ENCODE data around the gene POLD1. TPM values are rescaled to one million over a fixed set of nuclear protein-coding genes. Genes with fewer than 3 reads are reported as not detected.
A peak's percentile ranks its signal among the peaks of the same experiment; 100 is the strongest.
"Not testable (repeated sequence)": the region's sequence is repeated elsewhere in the genome, so short reads cannot be mapped to it uniquely, and the experiment has no call there.

Gene POLD1
- total RNA-seq, 2 donors from 2014 or later, result 23.5 to 26.6 TPM

DNA sequence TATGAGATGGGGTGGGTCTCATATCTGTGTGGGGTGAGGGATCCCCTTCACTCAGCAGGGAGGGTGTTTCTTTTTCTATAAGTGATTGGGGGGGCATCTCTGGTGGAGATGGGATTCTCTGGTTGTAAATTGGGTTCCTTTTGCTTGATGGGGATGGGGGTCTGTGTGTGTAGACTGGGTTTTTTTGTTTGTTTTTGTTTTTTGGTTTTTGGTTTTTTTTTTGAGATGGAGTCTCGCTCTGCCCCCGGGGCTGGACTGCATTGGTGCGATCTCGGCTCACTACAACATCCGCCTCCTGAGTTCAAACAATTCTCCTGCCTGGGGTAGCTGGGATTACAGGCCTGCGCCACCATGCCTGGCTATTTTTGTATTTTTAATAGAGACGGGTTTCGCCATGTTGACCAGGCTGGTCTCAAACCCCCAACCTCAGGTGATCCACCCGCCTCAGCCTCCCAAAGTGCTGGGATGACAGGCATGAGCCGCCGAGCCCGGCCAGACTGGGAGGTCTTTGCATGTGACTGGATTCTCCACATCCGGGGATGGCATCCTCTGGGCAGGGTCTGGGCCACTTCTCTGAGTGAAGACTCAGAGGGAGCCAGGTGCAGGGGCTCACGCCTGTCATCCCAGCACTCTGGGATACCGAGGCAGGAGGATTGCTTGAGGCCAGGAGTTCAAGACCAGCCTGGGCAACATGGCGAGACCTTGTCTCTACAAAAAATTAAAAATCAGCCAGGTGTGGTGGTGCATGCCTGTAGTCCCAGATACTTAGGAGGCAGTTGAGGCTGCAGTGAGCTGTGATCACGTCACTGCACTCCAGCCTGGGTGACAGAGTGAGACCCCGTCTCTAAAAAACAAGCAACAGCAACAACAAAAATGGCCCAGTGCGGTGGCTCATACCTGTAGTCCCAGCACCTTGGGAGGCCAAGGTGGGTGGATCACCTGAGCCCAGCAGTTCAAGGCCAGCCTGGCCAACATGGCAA is 49.3 kb downstream of the POLD1 start:
- H3K27ac Mint-ChIP-seq, result peak overlapping the region; percentile 39
- DNase-seq, result no peak
- peak overlapping the region; percentile 73 for H3K4me3 Mint-ChIP-seq
- H3K27me3 Mint-ChIP-seq, result peaks cover 39% of the 10 kb centered on the region
- H3K9me3 ChIP-seq (ENCODE audit: control insufficient read depth, low read length, poor library complexity, severe bottlenecking), result no peaks in the 10 kb centered on the region
- H3K36me3 Mint-ChIP-seq (ENCODE audit: low read depth), result peaks cover 4% of the 10 kb centered on the region
- H3K4me1 Mint-ChIP-seq, result peaks cover 9% of the 10 kb centered on the region
- no peak for ATAC-seq

DNA sequence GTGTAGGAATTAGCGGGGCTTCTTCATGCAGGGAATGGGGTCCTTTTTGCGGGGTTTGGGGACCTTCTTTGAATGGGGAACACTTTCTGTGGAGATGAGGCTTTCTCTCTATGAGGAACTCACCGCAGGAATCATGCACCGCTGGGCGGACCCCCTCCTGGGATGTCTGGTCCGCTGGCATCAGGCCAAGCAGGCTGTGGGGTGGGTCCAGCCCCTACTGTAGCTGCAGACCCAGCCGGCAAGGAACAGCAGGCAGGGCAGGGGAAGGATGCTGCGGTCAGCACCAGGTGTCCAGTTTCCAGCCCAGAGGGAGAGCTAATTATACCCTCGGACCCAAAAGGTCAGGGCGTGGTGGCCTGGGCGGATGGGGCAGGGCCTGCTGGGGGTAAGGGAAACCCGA is 50.4 kb downstream of the POLD1 start:
- H3K27ac Mint-ChIP-seq, result no peak overlapping the region
- DNase-seq, result no peak
- peaks cover 6% of the 10 kb centered on the region for H3K36me3 Mint-ChIP-seq (ENCODE audit: low read depth)
- no peaks in the 10 kb centered on the region for H3K9me3 ChIP-seq (ENCODE audit: control insufficient read depth, low read length, poor library complexity, severe bottlenecking)
- H3K27me3 Mint-ChIP-seq, result peaks cover 41% of the 10 kb centered on the region
- no peak overlapping the region for H3K4me3 Mint-ChIP-seq
- H3K4me1 Mint-ChIP-seq, result peaks cover 9% of the 10 kb centered on the region
- no peak for ATAC-seq

DNA sequence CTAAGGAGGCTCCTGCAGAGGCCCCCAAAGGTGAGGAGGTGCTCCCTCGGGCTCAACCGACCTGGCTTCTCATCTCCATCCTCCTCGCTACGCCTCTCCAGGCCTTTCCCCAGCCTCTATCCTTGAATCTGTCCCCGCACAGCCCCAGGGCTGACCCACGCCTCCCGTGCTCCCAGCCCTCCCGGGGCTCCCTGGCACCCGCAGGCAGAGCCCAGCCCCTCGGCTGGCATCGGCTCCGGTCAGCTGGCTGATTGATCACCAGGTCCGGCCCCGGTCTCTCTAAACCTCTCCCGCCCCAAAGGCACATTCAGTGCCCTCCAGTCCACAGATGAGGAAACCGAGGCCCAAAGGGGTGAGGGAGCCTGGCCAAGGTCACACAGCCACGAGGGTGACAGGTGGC is 51.1 kb downstream of the POLD1 start:
- peaks cover 11% of the 10 kb centered on the region for H3K4me1 Mint-ChIP-seq
- DNase-seq (no peak), ATAC-seq (no peak)
- no peak overlapping the region for H3K27ac Mint-ChIP-seq
- H3K4me3 Mint-ChIP-seq, result no peak overlapping the region
- H3K36me3 Mint-ChIP-seq (ENCODE audit: low read depth), result peaks cover 9% of the 10 kb centered on the region
- H3K9me3 ChIP-seq (ENCODE audit: control insufficient read depth, low read length, poor library complexity, severe bottlenecking), result no peaks in the 10 kb centered on the region
- peaks cover 47% of the 10 kb centered on the region for H3K27me3 Mint-ChIP-seq

DNA sequence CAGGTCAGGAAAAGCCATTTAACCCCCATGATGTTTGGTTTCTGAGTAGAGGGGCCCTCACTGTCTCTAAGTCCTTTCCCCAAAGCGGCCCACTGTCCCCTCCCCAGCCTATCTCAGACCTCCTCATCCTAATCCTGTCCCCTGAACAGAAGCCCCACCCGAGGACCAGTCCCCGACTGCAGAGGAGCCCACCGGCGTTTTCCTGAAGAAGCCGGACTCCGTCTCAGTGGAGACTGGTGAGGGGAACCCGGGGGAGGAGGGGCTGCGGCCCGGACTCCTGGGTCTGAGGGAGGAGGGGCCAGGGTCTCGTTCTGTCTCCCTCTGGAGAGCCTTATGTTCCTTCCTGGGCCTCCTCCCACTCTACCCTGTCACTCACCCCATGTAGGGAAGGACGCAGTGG is 51.5 kb downstream of the POLD1 start:
- H3K27ac Mint-ChIP-seq, result no peak overlapping the region
- ATAC-seq, result no peak

DNA sequence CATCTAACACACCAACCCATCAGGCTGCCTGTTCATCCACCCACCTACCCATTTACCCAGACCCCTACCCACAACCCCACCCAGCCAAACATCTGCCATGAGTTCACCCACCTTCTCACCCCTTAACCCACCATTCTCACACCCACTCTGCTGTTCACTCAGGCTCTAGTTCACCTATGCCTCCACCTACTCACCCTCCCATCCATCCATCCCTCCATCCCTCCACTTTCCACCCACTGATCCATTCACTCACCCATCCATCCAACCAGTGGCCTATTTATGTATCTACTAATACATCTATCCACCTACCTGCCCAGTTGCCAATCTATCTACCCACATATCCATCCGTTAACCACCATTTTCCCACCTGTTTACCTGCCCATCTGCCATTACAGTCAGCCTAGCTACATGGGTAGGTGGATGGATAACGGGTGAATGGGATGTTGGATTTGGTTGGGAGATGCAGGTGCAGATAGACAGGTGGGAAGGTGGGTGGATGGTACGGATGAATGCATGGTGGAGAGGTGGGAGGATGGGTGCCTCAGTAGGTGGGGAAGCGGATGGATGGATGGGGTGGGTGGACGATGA is 53.8 kb downstream of the POLD1 start:
- no peaks in the 10 kb centered on the region for H3K9me3 ChIP-seq (ENCODE audit: control insufficient read depth, low read length, poor library complexity, severe bottlenecking)
- peaks cover 8% of the 10 kb centered on the region for H3K36me3 Mint-ChIP-seq (ENCODE audit: low read depth)
- no peak for DNase-seq
- peaks cover 6% of the 10 kb centered on the region for H3K4me1 Mint-ChIP-seq
- H3K27me3 Mint-ChIP-seq, result peaks cover 39% of the 10 kb centered on the region
- no peak for ATAC-seq
- no peak overlapping the region for H3K27ac Mint-ChIP-seq
- no peak overlapping the region for H3K4me3 Mint-ChIP-seq

More for the DNA sequence above, 51.5 kb downstream of the POLD1 start:
- Mint-ChIP-seq H3K4me3 (no peak overlapping the region), H3K36me3 (ENCODE audit: low read depth) (peaks cover 9% of the 10 kb centered on the region), H3K27me3 (peaks cover 44% of the 10 kb centered on the region), H3K4me1 (peaks cover 12% of the 10 kb centered on the region)
- DNase-seq, result no peak
- H3K9me3 ChIP-seq (ENCODE audit: control insufficient read depth, low read length, poor library complexity, severe bottlenecking), result no peaks in the 10 kb centered on the region

DNA sequence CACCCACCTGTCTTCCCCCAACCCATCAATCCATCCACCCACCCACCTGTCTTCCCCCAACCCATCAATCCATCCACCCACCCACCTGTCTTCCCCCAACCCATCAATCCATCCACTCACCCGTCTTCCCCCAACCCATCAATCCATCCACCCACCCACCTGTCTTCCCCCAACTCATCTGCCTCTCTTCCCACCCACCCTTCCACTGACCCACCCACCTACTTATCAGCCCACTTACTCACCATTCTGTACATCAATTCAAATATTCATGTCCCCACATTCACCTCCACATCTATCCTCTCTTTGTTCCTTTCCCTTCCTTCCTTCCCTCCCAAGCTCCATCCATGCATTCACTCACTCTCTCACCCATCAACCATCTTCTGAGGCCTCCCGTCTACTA is 55.0 kb downstream of the POLD1 start:
- not testable (repeated sequence) for DNase-seq; ATAC-seq; H3K9me3 ChIP-seq (ENCODE audit: control insufficient read depth, low read length, poor library complexity, severe bottlenecking); H3K4me1 Mint-ChIP-seq; H3K27ac Mint-ChIP-seq; H3K4me3 Mint-ChIP-seq; H3K36me3 Mint-ChIP-seq (ENCODE audit: low read depth)
- H3K27me3 Mint-ChIP-seq, result peaks cover 30% of the 10 kb centered on the region

DNA sequence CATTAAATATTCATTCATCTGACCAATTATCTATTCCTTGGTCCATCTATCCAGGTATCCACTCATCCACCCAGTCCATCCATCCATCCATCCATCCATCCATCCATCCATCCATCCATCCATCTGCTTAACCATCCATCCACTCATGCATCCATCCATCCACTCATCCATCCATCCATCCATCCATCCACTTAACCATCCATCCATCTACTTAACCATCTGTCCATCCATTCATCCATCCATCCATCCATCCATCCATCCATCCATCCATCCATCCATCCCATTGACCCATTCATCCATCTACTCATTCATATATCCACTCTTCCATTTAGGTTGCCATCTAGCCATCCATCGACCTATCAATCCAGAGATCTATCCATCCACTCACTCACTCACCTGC is 59.9 kb downstream of the POLD1 start:
- Mint-ChIP-seq H3K4me1 (peaks cover 4% of the 10 kb centered on the region), H3K36me3 (ENCODE audit: low read depth) (peaks cover 3% of the 10 kb centered on the region), H3K4me3 (no peak overlapping the region), H3K27ac (no peak overlapping the region), H3K27me3 (peaks cover 8% of the 10 kb centered on the region)
- ATAC-seq (no peak), DNase-seq (no peak)
- H3K9me3 ChIP-seq (ENCODE audit: control insufficient read depth, low read length, poor library complexity, severe bottlenecking), result no peaks in the 10 kb centered on the region

DNA sequence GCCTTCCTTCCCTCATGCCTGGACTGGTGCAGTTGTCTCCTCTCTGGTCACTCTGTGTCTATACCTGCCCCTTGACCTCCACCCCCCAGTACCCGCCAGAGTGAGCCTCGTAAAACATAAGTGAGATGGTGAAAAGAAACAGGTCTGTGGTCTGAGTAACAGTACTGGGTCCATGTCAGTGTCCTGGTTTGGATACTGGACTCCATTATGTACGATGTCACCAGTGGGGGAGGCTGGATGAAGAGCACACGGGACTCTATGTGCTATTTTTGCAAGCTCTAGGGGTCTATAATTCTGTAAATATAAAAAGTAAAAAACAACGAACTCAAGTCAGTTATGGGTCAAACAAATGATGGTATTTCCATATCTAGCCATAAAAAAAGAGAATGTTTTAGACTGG is 62.9 kb downstream of the POLD1 start:
- Mint-ChIP-seq H3K4me3 (no peak overlapping the region), H3K4me1 (no peaks in the 10 kb centered on the region), H3K27ac (no peak overlapping the region), H3K36me3 (ENCODE audit: low read depth) (no peaks in the 10 kb centered on the region), H3K27me3 (peaks cover 10% of the 10 kb centered on the region)
- no peak for DNase-seq
- ATAC-seq, result no peak
- no peaks in the 10 kb centered on the region for H3K9me3 ChIP-seq (ENCODE audit: control insufficient read depth, low read length, poor library complexity, severe bottlenecking)

DNA sequence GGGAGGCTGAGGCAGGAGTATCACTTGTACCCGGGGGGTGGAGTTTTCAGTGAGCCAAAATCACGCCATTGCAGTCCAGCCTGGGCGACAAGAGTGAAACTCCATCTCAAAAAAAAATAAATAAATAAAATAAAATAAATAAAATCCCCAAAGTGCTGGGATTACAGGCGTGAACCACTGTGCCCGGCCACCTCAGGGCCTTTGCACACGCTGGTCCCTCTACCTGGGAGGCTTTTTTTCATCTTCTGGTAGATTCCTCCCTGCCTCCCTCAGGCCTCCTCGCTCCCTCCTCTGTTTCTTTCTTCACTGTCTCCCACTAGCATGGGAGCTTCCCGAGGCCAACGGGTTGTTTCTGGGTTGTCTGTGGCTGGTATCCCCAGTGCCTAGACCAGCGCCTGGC is 63.6 kb downstream of the POLD1 start:
- Mint-ChIP-seq H3K36me3 (ENCODE audit: low read depth) (no peaks in the 10 kb centered on the region), H3K4me1 (peaks cover 2% of the 10 kb centered on the region), H3K4me3 (no peak overlapping the region), H3K27me3 (peaks cover 14% of the 10 kb centered on the region), H3K27ac (no peak overlapping the region)
- H3K9me3 ChIP-seq (ENCODE audit: control insufficient read depth, low read length, poor library complexity, severe bottlenecking), result no peaks in the 10 kb centered on the region
- ATAC-seq, result no peak
- DNase-seq, result no peak

DNA sequence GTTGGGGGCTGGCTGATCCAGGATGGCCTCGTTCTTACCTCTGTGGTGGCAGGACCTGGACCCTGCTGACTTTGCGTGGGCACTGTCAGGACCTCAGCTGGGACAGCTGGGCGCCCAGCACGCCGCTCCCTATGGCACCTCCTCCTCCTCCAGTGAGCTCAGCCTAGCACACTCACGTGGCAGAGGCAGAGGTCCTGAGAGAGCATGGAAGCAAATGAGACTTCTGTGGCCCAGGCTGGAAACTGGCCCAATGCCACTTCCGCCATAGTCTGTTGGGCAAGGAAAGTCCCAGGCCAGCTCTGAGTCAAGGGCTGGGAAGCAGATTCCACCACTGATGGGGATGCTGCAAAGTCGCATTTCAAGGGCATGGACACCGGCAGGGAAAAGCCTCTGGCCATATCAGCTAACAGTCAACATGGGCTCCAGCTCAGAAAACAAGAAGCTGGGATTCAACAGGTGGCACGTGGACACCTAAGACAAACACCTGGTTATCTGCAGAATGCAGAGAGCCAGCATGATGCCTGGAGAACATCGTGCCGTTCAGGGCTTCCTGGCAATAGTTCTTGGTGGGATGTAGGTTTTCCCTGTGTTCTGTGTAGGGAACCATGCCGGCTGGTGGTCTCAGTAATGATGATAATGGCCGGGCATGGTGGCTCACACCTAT is 65.2 kb downstream of the POLD1 start:
- Mint-ChIP-seq H3K36me3 (ENCODE audit: low read depth) (no peaks in the 10 kb centered on the region), H3K4me1 (peaks cover 3% of the 10 kb centered on the region), H3K27ac (no peak overlapping the region), H3K27me3 (peaks cover 17% of the 10 kb centered on the region), H3K4me3 (no peak overlapping the region)
- DNase-seq, result no peak
- no peaks in the 10 kb centered on the region for H3K9me3 ChIP-seq (ENCODE audit: control insufficient read depth, low read length, poor library complexity, severe bottlenecking)
- no peak for ATAC-seq

DNA sequence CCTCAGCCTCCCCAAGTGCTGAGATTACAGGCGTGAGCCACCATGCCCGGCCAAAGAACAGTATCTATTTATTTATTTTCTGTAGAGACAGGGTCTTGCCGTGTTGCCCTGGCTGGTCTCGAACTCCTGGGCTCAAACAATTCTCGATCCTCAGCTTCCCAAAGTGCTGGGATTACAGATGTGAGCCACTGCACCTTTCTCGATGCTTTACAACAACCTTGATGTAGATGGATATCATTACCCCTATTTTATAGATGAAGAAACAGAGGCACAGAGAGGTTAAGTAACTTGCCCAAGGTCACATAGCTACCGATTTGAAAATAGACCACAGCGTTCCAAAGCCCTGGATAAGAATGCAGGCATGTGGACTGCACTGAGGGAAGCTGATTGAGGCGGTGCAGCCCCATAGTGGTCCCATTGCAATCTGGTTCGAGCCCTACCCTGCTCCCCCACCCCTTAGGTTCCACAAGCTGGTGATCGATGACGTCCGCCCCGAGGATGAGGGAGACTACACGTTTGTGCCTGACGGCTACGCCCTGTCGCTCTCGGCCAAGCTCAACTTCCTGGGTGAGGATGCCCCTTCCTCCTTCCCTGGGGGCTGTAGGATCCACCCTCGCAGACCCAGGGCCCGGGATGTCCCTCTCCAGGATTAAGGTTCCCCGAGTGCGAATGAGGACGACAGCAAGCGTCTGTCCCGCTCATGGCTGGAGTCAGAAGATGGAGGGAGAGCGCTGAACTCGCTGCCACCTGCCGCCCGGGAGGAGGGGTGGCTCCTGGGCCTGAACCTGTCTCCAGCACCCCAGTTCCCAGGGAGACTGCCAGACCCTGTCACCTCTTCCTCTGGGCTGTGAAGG is 66.4 kb downstream of the POLD1 start:
- Mint-ChIP-seq H3K36me3 (ENCODE audit: low read depth) (no peaks in the 10 kb centered on the region), H3K4me3 (peak overlapping the region; percentile 61), H3K27ac (no peak overlapping the region), H3K27me3 (peaks cover 24% of the 10 kb centered on the region), H3K4me1 (peaks cover 3% of the 10 kb centered on the region)
- ATAC-seq (no peak), DNase-seq (no peak)
- no peaks in the 10 kb centered on the region for H3K9me3 ChIP-seq (ENCODE audit: control insufficient read depth, low read length, poor library complexity, severe bottlenecking)

DNA sequence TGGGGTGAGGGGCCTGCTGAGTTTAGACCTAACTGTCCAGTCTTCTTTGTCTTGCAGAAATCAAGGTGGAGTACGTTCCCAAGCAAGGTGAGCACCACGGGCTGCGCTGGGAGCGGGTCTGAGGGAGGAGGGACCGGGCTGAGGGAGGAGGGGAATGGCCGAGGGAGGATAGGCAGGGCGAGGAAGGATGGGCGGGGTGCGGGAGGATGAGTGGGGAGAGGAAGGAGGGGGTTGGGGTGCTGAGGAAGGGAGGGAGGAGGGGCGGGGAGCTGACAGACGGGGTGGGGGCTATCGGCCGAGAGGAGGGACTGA is 67.0 kb downstream of the POLD1 start:
- H3K9me3 ChIP-seq (ENCODE audit: control insufficient read depth, low read length, poor library complexity, severe bottlenecking), result no peaks in the 10 kb centered on the region
- no peak for DNase-seq
- no peak for ATAC-seq
- Mint-ChIP-seq H3K27me3 (peaks cover 24% of the 10 kb centered on the region), H3K4me1 (peaks cover 3% of the 10 kb centered on the region), H3K4me3 (peak overlapping the region; percentile 61), H3K36me3 (ENCODE audit: low read depth) (no peaks in the 10 kb centered on the region), H3K27ac (no peak overlapping the region)

DNA sequence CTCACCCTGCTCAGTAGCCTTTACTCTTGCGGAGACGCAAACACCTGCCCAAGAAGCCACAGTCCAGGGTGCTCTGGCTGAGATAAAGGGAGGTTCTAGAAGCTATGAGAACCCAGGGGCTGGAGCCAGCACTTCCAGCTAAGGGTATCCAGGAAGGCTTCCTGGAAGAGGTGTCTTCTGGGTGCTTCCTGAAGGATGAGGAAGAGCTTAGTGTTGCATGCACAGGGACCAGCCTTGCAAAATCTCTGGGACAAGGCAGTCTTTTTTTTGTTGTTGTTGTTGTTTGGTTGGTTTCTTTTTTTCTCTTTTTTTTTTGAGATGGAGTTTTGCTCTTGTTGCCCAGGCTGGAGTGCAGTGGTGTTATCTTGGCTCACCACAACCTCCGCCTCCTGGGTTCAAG is 69.1 kb downstream of the POLD1 start:
- Mint-ChIP-seq H3K27me3 (peaks cover 32% of the 10 kb centered on the region), H3K36me3 (ENCODE audit: low read depth) (peaks cover 3% of the 10 kb centered on the region)

More for the DNA sequence above, 69.1 kb downstream of the POLD1 start:
- Mint-ChIP-seq H3K27ac (no peak overlapping the region), H3K4me1 (peaks cover 6% of the 10 kb centered on the region), H3K4me3 (no peak overlapping the region)
- H3K9me3 ChIP-seq (ENCODE audit: control insufficient read depth, low read length, poor library complexity, severe bottlenecking), result no peaks in the 10 kb centered on the region
- DNase-seq (no peak), ATAC-seq (no peak)
